HepG2 (cell line): ENCODE data around the gene SLC35D2. TPM values are rescaled to one million over a fixed set of nuclear protein-coding genes. Genes with fewer than 3 reads are reported as not detected.

ENCODE experiments used
- ARNT ChIP-seq: fragments of 450-650 bp; IDR thresholded peaks from 2 replicates; pipeline ENCODE4 v1.6.1; 2017
- FOXJ3 ChIP-seq: sonication (generic); formaldehyde crosslinking; IDR thresholded peaks from 2 replicates; pipeline ENCODE4 v1.4.0; 2020; ENCODE audit warnings: missing genetic modification reagents, mild to moderate bottlenecking, borderline replicate concordance
- KAT8 ChIP-seq: IDR thresholded peaks from 2 replicates; pipeline ENCODE4 v1.6.1; 2016; ENCODE audit warnings: missing genetic modification reagents, missing compliant biosample characterization
- KDM5B ChIP-seq: sonication (generic); formaldehyde crosslinking; IDR thresholded peaks from 2 replicates; pipeline ENCODE4 v1.4.0; 2020; ENCODE audit warnings: missing genetic modification reagents, mild to moderate bottlenecking, borderline replicate concordance
- LBX2 ChIP-seq: sonication (generic); formaldehyde crosslinking; IDR thresholded peaks from 2 replicates; pipeline ENCODE4 v1.5.0; 2020; ENCODE audit warnings: missing genetic modification reagents, mild to moderate bottlenecking, borderline replicate concordance
- MED13 ChIP-seq: sonication (generic); formaldehyde crosslinking; IDR thresholded peaks from 2 replicates; pipeline ENCODE4 v1.5.0; 2020; ENCODE audit warnings: missing genetic modification reagents
- NFRKB ChIP-seq: fragments of 450-650 bp; IDR thresholded peaks from 2 replicates; pipeline ENCODE4 v1.6.1; 2017
- PAXIP1 ChIP-seq: sonication (generic); formaldehyde crosslinking; conservative IDR thresholded peaks from 2 replicates; pipeline ENCODE4 v1.4.0; 2020; ENCODE audit warnings: mild to moderate bottlenecking, missing genetic modification reagents, moderate library complexity
- REXO4 ChIP-seq: sonication (generic); formaldehyde crosslinking; IDR thresholded peaks from 2 replicates; pipeline ENCODE4 v1.8.0; 2022; ENCODE audit warnings: missing genetic modification reagents, mild to moderate bottlenecking, borderline replicate concordance
- RXRB ChIP-seq: IDR thresholded peaks from 2 replicates; pipeline ENCODE4 v1.6.1; 2016; ENCODE audit warnings: borderline replicate concordance, missing genetic modification reagents, missing compliant biosample characterization
- SP4 ChIP-seq: sonication (generic); formaldehyde crosslinking; IDR thresholded peaks from 2 replicates; pipeline ENCODE4 v1.8.1; 2023; ENCODE audit warnings: mild to moderate bottlenecking, missing genetic modification reagents
- TCF7 ChIP-seq: sonication (generic); IDR thresholded peaks from 2 replicates; pipeline ENCODE4 v1.6.1; 2016; ENCODE audit warnings: antibody characterized with exemption, low read depth
- TEAD2 ChIP-seq: sonication (generic); formaldehyde crosslinking; IDR thresholded peaks from 2 replicates; pipeline ENCODE4 v1.9.0; 2021; ENCODE audit warnings: missing genetic modification reagents
- ZBED4 ChIP-seq: sonication (generic); formaldehyde crosslinking; IDR thresholded peaks from 2 replicates; pipeline ENCODE4 v1.4.0; 2020; ENCODE audit warnings: missing genetic modification reagents, borderline replicate concordance
- ZMYM3 ChIP-seq: sonication (generic); formaldehyde crosslinking; IDR thresholded peaks from 2 replicates; pipeline ENCODE4 v1.5.1; 2020; ENCODE audit warnings: mild to moderate bottlenecking, missing genetic modification reagents
- ZNF34 ChIP-seq: sonication (generic); formaldehyde crosslinking; IDR thresholded peaks from 2 replicates; pipeline ENCODE4 v1.4.0; 2020; ENCODE audit warnings: mild to moderate bottlenecking, missing genetic modification reagents, borderline replicate concordance
- ZNF614 ChIP-seq: IDR thresholded peaks from 2 replicates; pipeline ENCODE4 v1.6.1; 2018; ENCODE audit warnings: missing biosample characterization, missing genetic modification reagents, inconsistent platforms, borderline replicate concordance
- ZNF704 ChIP-seq: sonication (generic); formaldehyde crosslinking; IDR thresholded peaks from 2 replicates; pipeline ENCODE4 v1.8.1; 2023; ENCODE audit warnings: mild to moderate bottlenecking, inconsistent platforms, moderate library complexity, missing genetic modification reagents, borderline replicate concordance
- ZNF709 ChIP-seq: sonication (generic); formaldehyde crosslinking; IDR thresholded peaks from 2 replicates; pipeline ENCODE4 v1.5.0; 2020; ENCODE audit warnings: mild to moderate bottlenecking, missing genetic modification reagents
- ZSCAN9 ChIP-seq: IDR thresholded peaks from 2 replicates; pipeline ENCODE4 v1.6.1; 2016; ENCODE audit warnings: borderline replicate concordance
- ZZZ3 ChIP-seq: sonication (generic); formaldehyde crosslinking; IDR thresholded peaks from 2 replicates; pipeline ENCODE4 v1.4.0; 2020; ENCODE audit warnings: missing genetic modification reagents, mild to moderate bottlenecking, borderline replicate concordance
- polyA plus RNA-seq, 8 experiments: library from polyadenylated mRNA; depleted of rRNA in 3 of 8; stranded (reverse) in 7 of 8; unstranded in 1 of 8; fragments of >200 nt; fragmentation: Illumina TruSeq in 4 of 8; extraction: Trizol in 4 of 8; gene quantifications; 2 replicates each; pipeline versions ENCODE4 v1.2.1 to v1.2.3, GENCODE V29; 2011 to 2016; ENCODE audit warnings: low read depth in 4 of 8, missing spikeins in 1 of 8, mixed read lengths in 1 of 8; ENCODE audit not compliant: insufficient read depth in 1 of 8
- total RNA-seq, 5 experiments: library from RNA; depleted of rRNA; stranded (reverse); fragments of >200 nt; fragmentation: Illumina TruSeq; extraction: Trizol; gene quantifications; 2 replicates each; pipeline ENCODE4 v1.2.3, GENCODE V29; 2016; ENCODE audit warnings: low read depth in 1 of 5

The SLC35D2 gene
- total and polyA plus RNA-seq, 2 of the 13 experiments (the other 11 are each of a cell fraction or from before 2014, with no cell fraction given) = 96.2 to 103 TPM

- TF ChIP-seq ZBED4 (CRISPR knock-in tag) (peak; percentile 37; the same call in 1 of the 2 replicates), ZMYM3 (CRISPR knock-in tag) (no peak; the same call in 1 of the 2 replicates), ZNF709 (0 out of 2 replicates have a peak, but pooled peaks have one; percentile 18), ZNF34 (CRISPR knock-in tag) (peak; percentile 58; the same call in 1 of the 2 replicates), ZSCAN9 (no peak), KDM5B (CRISPR knock-in tag) (peak; percentile 27; the same call in 1 of the 2 replicates), ZNF704 (CRISPR knock-in tag) (no peak), LBX2 (CRISPR knock-in tag) (no peak), FOXJ3 (CRISPR knock-in tag) (no peak), ARNT (no peak), NFRKB (no peak), RXRB (CRISPR knock-in tag) (no peak; the same call in 1 of the 2 replicates), ZZZ3 (0 out of 2 replicates have a peak, but pooled peaks have one; percentile 60), REXO4 (CRISPR knock-in tag) (no peak), SP4 (no peak; the same call in 1 of the 2 replicates), KAT8 (peak; percentile 4; the same call in 1 of the 2 replicates), TCF7 (no peak; the same call in 1 of the 2 replicates), PAXIP1 (peak; percentile 51), MED13 (no peak), TEAD2 (CRISPR knock-in tag) (no peak), ZNF614 (CRISPR knock-in tag) (peak; percentile 31; the same call in 1 of the 2 replicates)
Measured at GRCh38 chr9:96418920-96419690, 35.6 kb upstream of the SLC35D2 start (continued).
